ENCODE measurements around the gene RIMBP2. TPM values are rescaled to one million over a fixed set of nuclear protein-coding genes. Genes with fewer than 3 reads are reported as not detected.

The RIMBP2 gene
- total and polyA plus RNA-seq, 2 donors (not counting 1 experiment from before 2014, with no cell fraction given), result 0.17 TPM; not detected in 1

GRCh38 chr12:130592641-130593040 is 123.5 kb downstream of the RIMBP2 start:
- Histone ChIP-seq H3K27ac (ENCODE audit: insufficient read depth, low read length) (no peak overlapping the region), H3K4me2 (ENCODE audit: extremely low read depth, insufficient read depth, low read length) (no peak overlapping the region), H3K27me3 (ENCODE audit: control insufficient read depth, insufficient read depth, low read length) (no peaks in the 10 kb centered on the region), H3K36me3 (ENCODE audit: control insufficient read depth, insufficient read depth, low read length) (no peaks in the 10 kb centered on the region), H3K4me1 (ENCODE audit: control insufficient read depth, extremely low read depth, insufficient read depth, low read length) (no peaks in the 10 kb centered on the region), H2AFZ (ENCODE audit: low read length) (no peak overlapping the region), H3K9me3 (ENCODE audit: control insufficient read depth, insufficient read depth, low read depth, low read length) (no peaks in the 10 kb centered on the region), H3K4me3 (replicated peaks in 1 of 4; ENCODE audit: control extremely low read depth in 1 of 4, insufficient read depth in 1 of 4, low read depth in 3 of 4, low read length in 4 of 4) (no peak overlapping the region), H4K20me1 (ENCODE audit: control insufficient read depth, extremely low read depth, insufficient read depth, low read length) (no peaks in the 10 kb centered on the region), H3K79me2 (ENCODE audit: control insufficient read depth, insufficient read depth, low read length) (no peaks in the 10 kb centered on the region), H3K9ac (ENCODE audit: insufficient read depth, low read length) (no peak overlapping the region)
- TF ChIP-seq EZH2 (IDR thresholded peaks at IDR 0.05; ENCODE audit: low read length, missing control alignments) (no peak), CTCF (conservative IDR thresholded peaks at IDR 0.05 in 1 of 2, IDR thresholded peaks at IDR 0.05 in 1 of 2; ENCODE audit: low read depth in 1 of 2, low read length in 2 of 2) (no peak)
- DNase-seq (ENCODE audit: low read depth in 2 of 2), result no peak

GRCh38 chr12:130591736-130592135 is 124.4 kb downstream of the RIMBP2 start:
- H4K20me1 ChIP-seq (ENCODE audit: control insufficient read depth, extremely low read depth, insufficient read depth, low read length), result no peaks in the 10 kb centered on the region
- no peaks in the 10 kb centered on the region for H3K4me1 ChIP-seq (ENCODE audit: control insufficient read depth, extremely low read depth, insufficient read depth, low read length)
- H3K27ac ChIP-seq (ENCODE audit: insufficient read depth, low read length), result no peak overlapping the region
- no peak overlapping the region for H3K4me3 ChIP-seq (replicated peaks in 1 of 4; ENCODE audit: control extremely low read depth in 1 of 4, insufficient read depth in 1 of 4, low read depth in 3 of 4, low read length in 4 of 4)
- no peak overlapping the region for H3K9ac ChIP-seq (ENCODE audit: insufficient read depth, low read length)
- H3K4me2 ChIP-seq (ENCODE audit: extremely low read depth, insufficient read depth, low read length), result no peak overlapping the region
- no peak for TF ChIP-seq CTCF (conservative IDR thresholded peaks at IDR 0.05 in 1 of 2, IDR thresholded peaks at IDR 0.05 in 1 of 2; ENCODE audit: low read depth in 1 of 2, low read length in 2 of 2)
- no peak for TF ChIP-seq EZH2 (IDR thresholded peaks at IDR 0.05; ENCODE audit: low read length, missing control alignments)
- H3K79me2 ChIP-seq (ENCODE audit: control insufficient read depth, insufficient read depth, low read length), result no peaks in the 10 kb centered on the region
- H3K27me3 ChIP-seq (ENCODE audit: control insufficient read depth, insufficient read depth, low read length), result no peaks in the 10 kb centered on the region
- H3K9me3 ChIP-seq (ENCODE audit: control insufficient read depth, insufficient read depth, low read depth, low read length), result no peaks in the 10 kb centered on the region
- DNase-seq (ENCODE audit: low read depth in 2 of 2), result no peak
- no peak overlapping the region for H2AFZ ChIP-seq (ENCODE audit: low read length)
- no peaks in the 10 kb centered on the region for H3K36me3 ChIP-seq (ENCODE audit: control insufficient read depth, insufficient read depth, low read length)

- DNase-seq (ENCODE audit: low read depth in 2 of 2), result no peak
- Histone ChIP-seq H3K4me2 (ENCODE audit: extremely low read depth, insufficient read depth, low read length) (no peak overlapping the region), H4K20me1 (ENCODE audit: control insufficient read depth, extremely low read depth, insufficient read depth, low read length) (no peaks in the 10 kb centered on the region), H3K79me2 (ENCODE audit: control insufficient read depth, insufficient read depth, low read length) (no peaks in the 10 kb centered on the region), H3K4me3 (replicated peaks in 1 of 4; ENCODE audit: control extremely low read depth in 1 of 4, insufficient read depth in 1 of 4, low read depth in 3 of 4, low read length in 4 of 4) (no peak overlapping the region), H2AFZ (ENCODE audit: low read length) (no peak overlapping the region), H3K9ac (ENCODE audit: insufficient read depth, low read length) (no peak overlapping the region), H3K27ac (ENCODE audit: insufficient read depth, low read length) (no peak overlapping the region), H3K36me3 (ENCODE audit: control insufficient read depth, insufficient read depth, low read length) (no peaks in the 10 kb centered on the region), H3K4me1 (ENCODE audit: control insufficient read depth, extremely low read depth, insufficient read depth, low read length) (no peaks in the 10 kb centered on the region), H3K27me3 (ENCODE audit: control insufficient read depth, insufficient read depth, low read length) (no peaks in the 10 kb centered on the region), H3K9me3 (ENCODE audit: control insufficient read depth, insufficient read depth, low read depth, low read length) (no peaks in the 10 kb centered on the region)
- TF ChIP-seq CTCF (conservative IDR thresholded peaks at IDR 0.05 in 1 of 2, IDR thresholded peaks at IDR 0.05 in 1 of 2; ENCODE audit: low read depth in 1 of 2, low read length in 2 of 2), result no peak
- TF ChIP-seq EZH2 (IDR thresholded peaks at IDR 0.05; ENCODE audit: low read length, missing control alignments), result no peak
Observed at GRCh38 chr12:130590685-130591084, 125.4 kb downstream of the RIMBP2 start.

Measured in fibroblast of lung (primary cell).